H1 (cell line): ENCODE data around the gene BRAP. TPM values are rescaled to one million over a fixed set of nuclear protein-coding genes. Genes with fewer than 3 reads are reported as not detected.

Experiments used
- CTCF ChIA-PET: fragments of 300-600 bp; sonication (Branson Sonifier 250); formaldehyde crosslinking; loops from one replicate; lab custom pipeline; 2021; ENCODE audit not compliant: partially characterized antibody; lab: Charles Lee
- POLR2A ChIA-PET: fragments of 300-600 bp; sonication (Branson Sonifier 250); formaldehyde crosslinking; loops from one replicate; lab custom pipeline; 2021; ENCODE audit warnings: inconsistent platforms; ENCODE audit not compliant: partially characterized antibody; lab: Charles Lee
- DNase-seq, 2 experiments: peaks; one replicate each; pipeline versions ENCODE4 v3.0.0 to v3.0.0-alpha.2; 2010 to 2022; ENCODE audit warnings: low spot score in 2 of 2, low read depth in 1 of 2, mixed read lengths in 1 of 2
- FAIRE-seq: peaks from 2 replicates; lab custom pipeline; 2011; peaks lifted over from hg19 to GRCh38; lab: Jason Lieb, UNC
- H2AFZ ChIP-seq: 2 replicates; pipeline ENCODE4 v1.8.1; 2012; ENCODE audit warnings: low read length, inconsistent platforms
- H2AK5ac ChIP-seq: 2 replicates; pipeline ENCODE4 v1.6.1; 2013; ENCODE audit warnings: low read depth, low read length
- H2BK120ac ChIP-seq: replicated peaks from 2 replicates; pipeline ENCODE3; 2013; ENCODE audit warnings: low read depth, low read length, inconsistent platforms
- H2BK12ac ChIP-seq: 2 replicates; pipeline ENCODE4 v1.6.1; 2013; ENCODE audit warnings: low read depth, low read length
- H2BK15ac ChIP-seq: 2 replicates; pipeline ENCODE4 v1.6.1; 2013; ENCODE audit warnings: low read length
- H2BK20ac ChIP-seq: 2 replicates; pipeline ENCODE4 v1.6.1; 2013; ENCODE audit warnings: low read length
- H2BK5ac ChIP-seq: 2 replicates; pipeline ENCODE4 v1.6.1; 2013; ENCODE audit warnings: low read depth, low read length
- H3K14ac ChIP-seq: 2 replicates; pipeline ENCODE4 v1.6.1; 2013; ENCODE audit warnings: inconsistent platforms; ENCODE audit not compliant: insufficient read length
- H3K18ac ChIP-seq: 2 replicates; pipeline ENCODE4 v1.6.1; 2013; ENCODE audit warnings: low read length; ENCODE audit errors: extremely low read depth
- H3K23ac ChIP-seq: 2 replicates; pipeline ENCODE4 v1.6.1; 2013; ENCODE audit warnings: inconsistent platforms; ENCODE audit not compliant: insufficient read length
- H3K23me2 ChIP-seq: 2 replicates; pipeline ENCODE4 v1.6.1; 2013; ENCODE audit warnings: low read depth, low read length
- H3K27ac ChIP-seq: 2 replicates; pipeline ENCODE4 v1.6.1; 2011; ENCODE audit warnings: low read depth, low read length, inconsistent platforms
- H3K27me3 ChIP-seq, 4 experiments: replicated peaks in 1 of 4; 1 replicate in 1 of 4; 2 replicates in 3 of 4; pipeline versions ENCODE4 v1.6.1 to v1.8.1; 2011 to 2013; ENCODE audit warnings: low read length in 3 of 4, mild to moderate bottlenecking in 3 of 4, inconsistent platforms in 2 of 4, mixed read lengths in 2 of 4, moderate library complexity in 1 of 4; ENCODE audit not compliant: control insufficient read depth in 3 of 4, insufficient read depth in 3 of 4; ENCODE audit errors: extremely low read depth in 1 of 4
- H3K36me3 ChIP-seq, 4 experiments: 2 replicates each; pipeline versions ENCODE4 v1.6.1 to v1.8.1; 2011 to 2013; ENCODE audit warnings: mild to moderate bottlenecking in 4 of 4, low read length in 3 of 4, moderate library complexity in 2 of 4, control low read depth in 1 of 4, inconsistent platforms in 1 of 4; ENCODE audit not compliant: insufficient read depth in 4 of 4, control insufficient read depth in 2 of 4
- H3K4ac ChIP-seq: replicated peaks from 2 replicates; pipeline ENCODE3; 2013; ENCODE audit warnings: low read length, low read depth, mixed read lengths, inconsistent platforms; ENCODE audit not compliant: insufficient read length
- H3K4me1 ChIP-seq, 4 experiments: replicated peaks in 1 of 4; 1 replicate in 1 of 4; 2 replicates in 3 of 4; pipeline versions ENCODE4 v1.6.1 to v1.8.1; 2011 to 2013; ENCODE audit warnings: low read length in 3 of 4, inconsistent platforms in 2 of 4, mixed read lengths in 1 of 4; ENCODE audit not compliant: insufficient read depth in 4 of 4, control insufficient read depth in 3 of 4
- H3K4me2 ChIP-seq, 2 experiments: 2 replicates each; pipeline versions ENCODE4 v1.6.1 to v1.8.1; 2011 to 2013; ENCODE audit warnings: low read depth in 2 of 2, low read length in 2 of 2, control low read depth in 1 of 2, inconsistent platforms in 1 of 2, mild to moderate bottlenecking in 1 of 2; ENCODE audit not compliant: insufficient read depth in 1 of 2
- H3K4me3 ChIP-seq, 4 experiments: fragments of 200-600, 300-600 bp in 1 of 4; sonication (generic), shearing (Covaris generic), sonication (Bioruptor Twin) in 1 of 4; 2 replicates each; pipeline versions ENCODE4 v1.5.1 to v1.8.1; 2011 to 2016; ENCODE audit warnings: low read length in 4 of 4, low read depth in 3 of 4, control low read depth in 2 of 4, inconsistent platforms in 2 of 4, mild to moderate bottlenecking in 2 of 4, mixed read lengths in 1 of 4, moderate library complexity in 1 of 4; ENCODE audit not compliant: insufficient read depth in 2 of 4; ENCODE audit errors: extremely low read depth in 1 of 4
- H3K56ac ChIP-seq: replicated peaks from 2 replicates; pipeline ENCODE3; 2013; ENCODE audit warnings: low read depth, mild to moderate bottlenecking, mixed read lengths, low read length, inconsistent platforms; ENCODE audit not compliant: insufficient read length
- H3K79me1 ChIP-seq: 2 replicates; pipeline ENCODE4 v1.6.1; 2013; ENCODE audit warnings: low read depth, low read length, control low read depth
- H3K79me2 ChIP-seq, 2 experiments: 2 replicates each; pipeline versions ENCODE4 v1.6.1 to v1.8.1; 2012 to 2013; ENCODE audit warnings: low read length in 2 of 2, mild to moderate bottlenecking in 2 of 2, inconsistent platforms in 1 of 2; ENCODE audit not compliant: insufficient read depth in 2 of 2, control insufficient read depth in 1 of 2
- H3K9ac ChIP-seq, 4 experiments: replicated peaks in 1 of 4; 1 replicate in 1 of 4; 2 replicates in 3 of 4; pipeline versions ENCODE4 v1.6.1 to v1.8.1; 2011 to 2013; ENCODE audit warnings: low read depth in 3 of 4, low read length in 3 of 4, control low read depth in 2 of 4, mild to moderate bottlenecking in 2 of 4, moderate library complexity in 2 of 4, inconsistent platforms in 1 of 4; ENCODE audit errors: extremely low read depth in 1 of 4
- H3K9me3 ChIP-seq, 2 experiments: 2 replicates each; pipeline versions ENCODE4 v1.6.1 to v1.8.1; 2012 to 2013; ENCODE audit warnings: mild to moderate bottlenecking in 2 of 2, moderate library complexity in 2 of 2, control low read depth in 1 of 2, inconsistent platforms in 1 of 2, low read depth in 1 of 2, low read length in 1 of 2, mixed read lengths in 1 of 2; ENCODE audit not compliant: insufficient read depth in 2 of 2
- H4K20me1 ChIP-seq, 2 experiments: replicated peaks in 1 of 2; 2 replicates each; pipeline versions ENCODE3 to v1.8.1; 2011 to 2013; ENCODE audit warnings: inconsistent platforms in 2 of 2, low read length in 2 of 2, mild to moderate bottlenecking in 1 of 2; ENCODE audit not compliant: insufficient read depth in 2 of 2, control insufficient read depth in 1 of 2
- H4K5ac ChIP-seq: 2 replicates; pipeline ENCODE4 v1.6.1; 2013; ENCODE audit warnings: low read length, low read depth, mixed read lengths, inconsistent platforms; ENCODE audit not compliant: insufficient read length
- H4K8ac ChIP-seq: 2 replicates; pipeline ENCODE4 v1.8.0; 2013; ENCODE audit warnings: mild to moderate bottlenecking, moderate library complexity, low read length, inconsistent platforms; ENCODE audit not compliant: insufficient read depth; ENCODE audit errors: extremely low read depth
- H4K91ac ChIP-seq: replicated peaks from 2 replicates; pipeline ENCODE3; 2013; ENCODE audit warnings: low read length, mixed read lengths, inconsistent platforms; ENCODE audit not compliant: insufficient read length
- BRCA1 ChIP-seq: IDR thresholded peaks from 2 replicates; pipeline ENCODE4 v1.6.1; 2012; ENCODE audit warnings: low read depth, low read length, improper control_type of control experiment
- POU5F1 ChIP-seq: IDR thresholded peaks from 2 replicates; pipeline ENCODE4 v1.6.1; 2011; ENCODE audit warnings: low read depth, mild to moderate bottlenecking, low read length, moderate library complexity
- RXRA ChIP-seq: IDR thresholded peaks from 2 replicates; pipeline ENCODE4 v1.6.1; 2011; ENCODE audit warnings: low read depth, mild to moderate bottlenecking, low read length, moderate library complexity; ENCODE audit not compliant: insufficient read depth
- SP1 ChIP-seq: IDR thresholded peaks from 2 replicates; pipeline ENCODE4 v1.6.1; 2011; ENCODE audit warnings: low read depth, low read length
- WGBS, 2 experiments: shearing (Covaris generic) in 1 of 2; methylation state at CpG; one replicate each; pipeline versions ENCODE4 v1.1.6 to v1.1.7; 2013 to 2015; ENCODE audit warnings: low lambda C conversion rate in 2 of 2, mixed read lengths in 2 of 2, inconsistent platforms in 1 of 2, low coverage in 1 of 2, missing lambda C conversion rate in 1 of 2; ENCODE audit not compliant: insufficient replicate concordance in 2 of 2, insufficient coverage in 1 of 2, insufficient read length in 1 of 2; ENCODE audit errors: extremely low coverage in 1 of 2, missing lambda C conversion rate in 1 of 2; 5-methylcytosine and 5-hydroxymethylcytosine counted together
- polyA plus RNA-seq, 7 experiments: library from polyadenylated mRNA; depleted of rRNA in 3 of 7; stranded (reverse) in 5 of 7; unstranded in 2 of 7; fragments of >200 nt in 5 of 7; fragments of 200-250 nt in 2 of 7; gene quantifications; 1 replicate in 5 of 7; 2 replicates in 1 of 7; 4 replicates in 1 of 7; pipeline versions ENCODE4 v1.2.1 to v1.2.3, GENCODE V29; 2011 to 2013; ENCODE audit warnings: missing spikeins in 2 of 7, mixed read lengths in 2 of 7
- total RNA-seq: library from RNA; stranded (reverse); fragmentation: NEBNext Ultra II Directional; extraction: Animal tissue kit (Norgen Biotek cat#: 25700); gene quantifications from 2 replicates; pipeline ENCODE4 v1.2.1, GENCODE V29; 2021
- TF ChIP-seq, protein P1 (sequence below), 3 experiments: IDR thresholded peaks; 1 replicate in 2 of 3; 2 replicates in 1 of 3; pipeline versions ENCODE4 v1.5.1 to v1.6.1; 2011; ENCODE audit warnings: low read length in 3 of 3, mild to moderate bottlenecking in 3 of 3, inconsistent platforms in 2 of 3, low read depth in 1 of 3, moderate library complexity in 1 of 3; ENCODE audit not compliant: insufficient read depth in 1 of 3; ENCODE audit errors: control extremely low read depth in 1 of 3

BRAP gene
- total and polyA plus RNA-seq, 2 of the 8 experiments (the other 6 are each of a cell fraction or from before 2014, with no cell fraction given): 12.8 to 22.2 TPM

DNA sequence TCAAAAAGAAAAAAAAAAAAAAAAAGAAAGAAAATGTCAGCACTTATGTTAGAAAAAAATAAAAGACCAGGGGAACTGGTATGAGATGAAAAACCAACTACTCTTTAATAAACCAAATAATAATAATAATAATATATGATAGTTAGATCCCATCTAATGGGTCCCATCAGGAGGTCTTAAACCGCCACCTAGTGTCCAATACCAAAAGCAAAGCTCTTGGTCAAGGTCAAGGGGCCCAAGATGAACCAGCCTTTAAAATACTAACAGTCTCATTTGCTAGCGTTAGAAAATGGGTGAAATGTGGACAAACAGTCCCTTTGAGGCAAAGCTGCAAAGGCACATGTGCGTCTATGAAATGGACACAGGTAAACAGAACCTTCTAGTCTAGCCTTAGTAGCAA is 12.3 kb downstream of the BRAP start:
- Histone ChIP-seq H3K36me3 (peaks cover 6 to 58% (median 23%) of the 10 kb centered on the region in 4 experiments), H3K4me1 (no peaks in the 10 kb centered on the region), H2BK15ac (no peak overlapping the region), H3K9ac (no peak overlapping the region), H3K18ac (no peak overlapping the region), H2AK5ac (no peak overlapping the region), H4K5ac (no peak overlapping the region), H2BK5ac (no peak overlapping the region), H2BK12ac (no peak overlapping the region), H3K23me2 (no peaks in the 10 kb centered on the region), H3K4ac (no peak overlapping the region), H3K4me2 (no peak overlapping the region), H2BK120ac (no peak overlapping the region), H3K14ac (no peak overlapping the region), H4K8ac (no peak overlapping the region), H3K23ac (no peak overlapping the region), H3K27ac (no peak overlapping the region), H3K56ac (no peak overlapping the region), H2BK20ac (no peak overlapping the region), H4K20me1 (peaks cover 0 to 3% of the 10 kb centered on the region in 2 experiments), H3K79me2 (no peaks in the 10 kb centered on the region), H3K27me3 (no peaks in the 10 kb centered on the region), H3K4me3 (no peak overlapping the region), H3K9me3 (no peaks in the 10 kb centered on the region), H4K91ac (no peak overlapping the region), H3K79me1 (no peaks in the 10 kb centered on the region; the same call in 1 of the 2 replicates), H2AFZ (no peak overlapping the region)
- POLR2A ChIA-PET: interaction anchor here (1.1 to 1.9 kb wide), 3 partner anchors 12 to 80 kb away, joined by 4 to 8 read pairs (median 4); partner anchors contain the start of genes ACAD10 and BRAP
- FAIRE-seq (no peak), DNase-seq (no peak)
- CTCF ChIA-PET: interaction anchor here (0.7 to 3.7 kb wide), 17 partner anchors 8 to 277 kb away, joined by 3 to 19 read pairs (median 3); partner anchors contain the start of genes ACAD10 and BRAP
- 90% methylated on average over 3 of the region's 3 CpGs; no CpG with 5 or more reads in 1 of the 2 experiments for WGBS, 2 experiments
- no peak for TF ChIP-seq SP1
- TF ChIP-seq RXRA: no peak
- TF ChIP-seq, protein P1, sequence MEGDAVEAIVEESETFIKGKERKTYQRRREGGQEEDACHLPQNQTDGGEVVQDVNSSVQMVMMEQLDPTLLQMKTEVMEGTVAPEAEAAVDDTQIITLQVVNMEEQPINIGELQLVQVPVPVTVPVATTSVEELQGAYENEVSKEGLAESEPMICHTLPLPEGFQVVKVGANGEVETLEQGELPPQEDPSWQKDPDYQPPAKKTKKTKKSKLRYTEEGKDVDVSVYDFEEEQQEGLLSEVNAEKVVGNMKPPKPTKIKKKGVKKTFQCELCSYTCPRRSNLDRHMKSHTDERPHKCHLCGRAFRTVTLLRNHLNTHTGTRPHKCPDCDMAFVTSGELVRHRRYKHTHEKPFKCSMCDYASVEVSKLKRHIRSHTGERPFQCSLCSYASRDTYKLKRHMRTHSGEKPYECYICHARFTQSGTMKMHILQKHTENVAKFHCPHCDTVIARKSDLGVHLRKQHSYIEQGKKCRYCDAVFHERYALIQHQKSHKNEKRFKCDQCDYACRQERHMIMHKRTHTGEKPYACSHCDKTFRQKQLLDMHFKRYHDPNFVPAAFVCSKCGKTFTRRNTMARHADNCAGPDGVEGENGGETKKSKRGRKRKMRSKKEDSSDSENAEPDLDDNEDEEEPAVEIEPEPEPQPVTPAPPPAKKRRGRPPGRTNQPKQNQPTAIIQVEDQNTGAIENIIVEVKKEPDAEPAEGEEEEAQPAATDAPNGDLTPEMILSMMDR (IDR thresholded peaks at IDR 0.05; ENCODE audit: control extremely low read depth in 1 of 3, insufficient read depth in 1 of 3, low read depth in 1 of 3, low read length in 3 of 3): peak in 2 of 3 experiments; percentile 24 to 35; a peak in 2 of 4 replicates
- TF ChIP-seq POU5F1: no peak
- no peak for TF ChIP-seq BRCA1
